ENCODE measurements around the gene CHSY1.
"Not testable (repeated sequence)": the region's sequence is repeated elsewhere in the genome, so short reads cannot be mapped to it uniquely, and the experiment has no call there.

Gene CHSY1

DNA sequence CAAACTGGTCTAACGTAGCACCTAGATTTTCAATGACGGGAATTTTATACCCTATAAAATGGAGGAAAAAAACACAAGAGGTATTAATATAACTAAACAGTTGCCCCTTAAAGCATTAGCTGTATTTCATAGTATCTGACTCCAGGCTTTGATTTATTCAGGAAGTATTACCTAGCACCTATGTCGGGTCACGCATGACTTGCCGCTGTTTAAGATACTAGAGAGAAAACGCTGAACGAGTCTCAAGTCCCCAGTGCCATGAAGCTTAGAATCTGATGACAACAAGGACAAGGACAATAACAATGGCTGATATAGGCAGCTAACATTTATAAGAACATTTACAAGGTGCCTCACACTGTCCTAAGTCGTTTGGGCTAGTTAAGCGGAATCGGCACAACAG, 41.3 kb upstream of the CHSY1 start:
- no peaks in the 10 kb centered on the region for H3K9me3 ChIP-seq
- H3K27ac ChIP-seq: no peak overlapping the region
- no peak for DNase-seq
- intact Hi-C loops (cut with DNase I; ENCODE audit: low total_unique reads): no loop called here
- H3K36me3 ChIP-seq: peaks cover 0 to 8% (median 1%) of the 10 kb centered on the region in 3 donors
- TF ChIP-seq, protein P1, sequence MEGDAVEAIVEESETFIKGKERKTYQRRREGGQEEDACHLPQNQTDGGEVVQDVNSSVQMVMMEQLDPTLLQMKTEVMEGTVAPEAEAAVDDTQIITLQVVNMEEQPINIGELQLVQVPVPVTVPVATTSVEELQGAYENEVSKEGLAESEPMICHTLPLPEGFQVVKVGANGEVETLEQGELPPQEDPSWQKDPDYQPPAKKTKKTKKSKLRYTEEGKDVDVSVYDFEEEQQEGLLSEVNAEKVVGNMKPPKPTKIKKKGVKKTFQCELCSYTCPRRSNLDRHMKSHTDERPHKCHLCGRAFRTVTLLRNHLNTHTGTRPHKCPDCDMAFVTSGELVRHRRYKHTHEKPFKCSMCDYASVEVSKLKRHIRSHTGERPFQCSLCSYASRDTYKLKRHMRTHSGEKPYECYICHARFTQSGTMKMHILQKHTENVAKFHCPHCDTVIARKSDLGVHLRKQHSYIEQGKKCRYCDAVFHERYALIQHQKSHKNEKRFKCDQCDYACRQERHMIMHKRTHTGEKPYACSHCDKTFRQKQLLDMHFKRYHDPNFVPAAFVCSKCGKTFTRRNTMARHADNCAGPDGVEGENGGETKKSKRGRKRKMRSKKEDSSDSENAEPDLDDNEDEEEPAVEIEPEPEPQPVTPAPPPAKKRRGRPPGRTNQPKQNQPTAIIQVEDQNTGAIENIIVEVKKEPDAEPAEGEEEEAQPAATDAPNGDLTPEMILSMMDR (IDR thresholded peaks at IDR 0.05): no peak
- H3K4me1 ChIP-seq: peaks cover 0 to 27% (median 22%) of the 10 kb centered on the region in 4 donors
- H3K27me3 ChIP-seq: no peaks in the 10 kb centered on the region
- H3K4me3 ChIP-seq: peak overlapping the region; percentile 79 to 97

DNA sequence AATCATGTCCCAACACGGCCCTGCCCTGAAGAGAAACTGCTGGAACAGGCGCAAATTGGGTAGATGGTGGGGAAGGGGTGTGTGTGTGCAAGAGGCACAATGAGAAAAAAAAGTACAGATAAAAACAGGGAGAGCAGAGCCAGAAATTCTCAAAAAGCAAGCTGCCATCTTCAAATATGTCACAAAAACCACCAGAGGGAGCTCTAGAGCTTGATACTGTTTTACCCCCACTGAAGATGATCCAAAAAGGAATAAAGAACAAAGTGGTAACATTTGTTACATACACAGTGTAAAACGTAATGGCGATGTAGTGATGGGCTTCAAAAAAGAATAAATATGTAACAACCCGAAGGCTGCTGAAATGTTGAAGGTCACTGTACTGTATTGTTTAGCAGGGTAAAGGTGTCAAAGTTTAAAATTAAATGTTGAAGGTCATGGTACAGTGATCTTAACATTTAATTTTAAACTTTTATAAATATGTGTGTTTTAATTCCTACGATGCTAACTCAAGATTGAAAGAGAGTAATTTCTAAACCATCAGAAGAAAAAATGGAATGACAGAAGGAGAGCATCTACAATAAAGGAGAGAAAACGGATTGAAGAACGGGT, 37.2 kb upstream of the CHSY1 start:
- intact Hi-C loops (cut with DNase I; ENCODE audit: low total_unique reads): no loop called here
- H3K27ac ChIP-seq: no peak overlapping the region
- DNase-seq: no peak
- H3K27me3 ChIP-seq: no peaks in the 10 kb centered on the region
- no peak overlapping the region for H3K4me3 ChIP-seq
- no peaks in the 10 kb centered on the region for H3K9me3 ChIP-seq
- H3K4me1 ChIP-seq: peaks cover 0 to 23% (median 15%) of the 10 kb centered on the region in 4 donors
- peaks cover 26 to 45% (median 41%) of the 10 kb centered on the region in 3 donors for H3K36me3 ChIP-seq
- TF ChIP-seq, protein P1 (IDR thresholded peaks at IDR 0.05): peak; percentile 37 to 44

DNA sequence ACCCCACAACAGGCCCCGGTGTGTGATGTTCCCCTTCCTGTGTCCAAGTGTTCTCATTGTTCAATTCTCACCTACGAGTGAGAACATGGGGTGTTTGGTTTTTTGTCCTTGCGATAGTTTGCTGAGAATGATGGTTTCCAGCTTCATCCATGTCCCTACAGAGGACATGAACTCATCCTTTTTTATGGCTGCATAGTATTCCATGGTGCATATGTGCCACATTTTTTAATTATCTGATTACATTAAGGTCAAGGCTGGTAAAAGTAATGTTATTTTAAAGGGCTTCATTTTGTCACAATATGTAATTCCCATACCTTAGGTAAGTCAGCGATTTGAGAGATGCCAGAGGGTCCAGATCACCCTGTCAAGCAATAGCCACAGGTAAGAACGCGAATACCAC, 35.5 kb upstream of the CHSY1 start:
- H3K4me3 ChIP-seq; H3K9me3 ChIP-seq; H3K27me3 ChIP-seq; H3K4me1 ChIP-seq; intact Hi-C loops (cut with DNase I; ENCODE audit: low total_unique reads); H3K27ac ChIP-seq; DNase-seq: not testable (repeated sequence)
- peaks cover 39 to 61% (median 57%) of the 10 kb centered on the region in 3 donors for H3K36me3 ChIP-seq

GRCh38 chr15:101286471-101287114, 34.7 kb upstream of the CHSY1 start:
- intact Hi-C loops (cut with DNase I; ENCODE audit: low total_unique reads): no loop called here
- H3K27ac ChIP-seq: no peak overlapping the region
- H3K9me3 ChIP-seq: no peaks in the 10 kb centered on the region
- no peak overlapping the region for H3K4me3 ChIP-seq
- no peaks in the 10 kb centered on the region for H3K27me3 ChIP-seq
- H3K4me1 ChIP-seq: peaks cover 0 to 1% (median under 1%) of the 10 kb centered on the region in 4 donors
- no peak for DNase-seq
- peaks cover 46 to 69% (median 61%) of the 10 kb centered on the region in 3 donors for H3K36me3 ChIP-seq
- TF ChIP-seq, protein P1 (IDR thresholded peaks at IDR 0.05): no peak

DNA sequence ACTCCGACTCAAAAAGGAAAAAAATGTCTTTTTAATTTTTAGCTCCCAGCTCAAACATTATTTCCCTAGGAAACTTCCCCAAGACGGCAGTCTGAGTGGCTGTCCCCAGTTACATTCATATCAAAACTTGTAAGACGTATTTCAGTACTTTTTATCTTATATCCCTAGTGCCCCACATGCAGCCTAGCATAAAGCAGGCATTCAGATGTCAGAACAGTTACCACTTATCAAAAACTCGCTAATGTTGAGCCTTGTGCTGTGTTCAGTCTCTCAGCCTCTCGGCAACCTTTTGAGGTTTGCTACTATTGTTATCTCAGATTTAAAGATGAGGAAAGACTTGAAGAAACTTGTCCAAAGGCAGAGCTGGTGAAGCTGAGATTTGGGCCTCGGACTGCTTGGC, 32.1 kb upstream of the CHSY1 start:
- Histone ChIP-seq H3K4me1 (no peaks in the 10 kb centered on the region), H3K27me3 (no peaks in the 10 kb centered on the region), H3K4me3 (no peak overlapping the region), H3K27ac (no peak overlapping the region), H3K9me3 (no peaks in the 10 kb centered on the region), H3K36me3 (peaks cover 63 to 77% (median 67%) of the 10 kb centered on the region in 3 donors)
- no peak for DNase-seq
- intact Hi-C loops (cut with DNase I; ENCODE audit: low total_unique reads): no loop called here
- TF ChIP-seq, protein P1 (IDR thresholded peaks at IDR 0.05): no peak

- intact Hi-C loops (cut with DNase I; ENCODE audit: low total_unique reads): no loop called here
- Histone ChIP-seq H3K9me3 (no peaks in the 10 kb centered on the region), H3K36me3 (peaks cover 40 to 53% (median 49%) of the 10 kb centered on the region in 3 donors), H3K4me3 (no peak overlapping the region), H3K27me3 (no peaks in the 10 kb centered on the region), H3K4me1 (peaks cover 0 to 23% (median 18%) of the 10 kb centered on the region in 4 donors), H3K27ac (no peak overlapping the region)
- TF ChIP-seq, protein P1 (IDR thresholded peaks at IDR 0.05): no peak
- no peak for DNase-seq
Observed at GRCh38 chr15:101280007-101280406, 28.2 kb upstream of the CHSY1 start.
